PFSK-1 (cell line): ENCODE measurements around the gene GSK3B.

Experiments
- FOXP2 ChIP-seq: optimal IDR thresholded peaks from 2 replicates; pipeline ENCODE3; 2011; ENCODE audit warnings: borderline replicate concordance, control low read depth, inconsistent platforms; ENCODE audit not compliant: insufficient read depth; ENCODE audit errors: extremely low read length, extremely low read depth
- POLR2AphosphoS5 ChIP-seq: IDR thresholded peaks from 2 replicates; pipeline ENCODE4 v1.6.1; 2012; ENCODE audit warnings: low read depth, mild to moderate bottlenecking, control low read depth, low read length, moderate library complexity
- REST ChIP-seq, 2 experiments: IDR thresholded peaks; 2 replicates each; pipeline versions ENCODE4 v1.6.1 to v1.8.0; 2011 to 2012; ENCODE audit warnings: low read depth in 2 of 2, low read length in 2 of 2, control low read depth in 1 of 2, inconsistent platforms in 1 of 2, mild to moderate bottlenecking in 1 of 2, moderate library complexity in 1 of 2; ENCODE audit not compliant: insufficient read depth in 1 of 2
- SIN3A ChIP-seq: IDR thresholded peaks from 2 replicates; pipeline ENCODE4 v1.6.1; 2012; ENCODE audit warnings: mild to moderate bottlenecking, low read length, moderate library complexity, borderline replicate concordance; ENCODE audit not compliant: insufficient read depth
- TAF1 ChIP-seq: IDR thresholded peaks from 2 replicates; pipeline ENCODE4 v1.6.1; 2012; ENCODE audit warnings: low read length, control low read depth, borderline replicate concordance; ENCODE audit not compliant: insufficient read depth

GSK3B gene

GRCh38 chr3:119778176-119778575, 316.1 kb downstream of the GSK3B start:
- TF ChIP-seq FOXP2 (no peak), SIN3A (no peak), POLR2AphosphoS5 (no peak), REST (IDR thresholded peaks at IDR 0.05; ENCODE audit: insufficient read depth in 1 of 2, low read depth in 2 of 2, low read length in 2 of 2) (no peak), TAF1 (no peak)

GRCh38 chr3:119776304-119776703, 317.9 kb downstream of the GSK3B start:
- no peak for TF ChIP-seq POLR2AphosphoS5
- no peak for TF ChIP-seq TAF1
- TF ChIP-seq FOXP2: no peak
- no peak for TF ChIP-seq SIN3A
- no peak for TF ChIP-seq REST (IDR thresholded peaks at IDR 0.05; ENCODE audit: insufficient read depth in 1 of 2, low read depth in 2 of 2, low read length in 2 of 2)

- no peak for TF ChIP-seq FOXP2
- no peak for TF ChIP-seq TAF1
- TF ChIP-seq REST (IDR thresholded peaks at IDR 0.05; ENCODE audit: insufficient read depth in 1 of 2, low read depth in 2 of 2, low read length in 2 of 2): no peak
- no peak for TF ChIP-seq SIN3A
- TF ChIP-seq POLR2AphosphoS5: no peak
Observed at GRCh38 chr3:119774444-119774843, 319.8 kb downstream of the GSK3B start.
